Stimulated activated CD8-positive, alpha-beta memory T cell treated with anti-CD3 and anti-CD28 coated beads, Interleukin-4, amount 100 ng/mL, for 24 hours (primary cell): Measurements from ENCODE around the gene IGSF3.
"Not testable (repeated sequence)": the region's sequence is repeated elsewhere in the genome, so short reads cannot be mapped to it uniquely, and the experiment has no call there.

Experiments
- DNase-seq: peaks from one replicate; pipeline ENCODE4 v3.0.0-alpha.2; 2020; ENCODE audit warnings: low read depth

IGSF3 gene

GRCh38 chr1:116629441-116629840 is 38.1 kb downstream of the IGSF3 start:
- not testable (repeated sequence) for DNase-seq

GRCh38 chr1:116628448-116628847 is 39.1 kb downstream of the IGSF3 start:
- no peak for DNase-seq

- DNase-seq = not testable (repeated sequence)
These were observed 40.2 kb downstream of the IGSF3 start for GRCh38 chr1:116627357-116627756.

GRCh38 chr1:116626915-116627314 is 40.6 kb downstream of the IGSF3 start:
- DNase-seq = not testable (repeated sequence)

DNA sequence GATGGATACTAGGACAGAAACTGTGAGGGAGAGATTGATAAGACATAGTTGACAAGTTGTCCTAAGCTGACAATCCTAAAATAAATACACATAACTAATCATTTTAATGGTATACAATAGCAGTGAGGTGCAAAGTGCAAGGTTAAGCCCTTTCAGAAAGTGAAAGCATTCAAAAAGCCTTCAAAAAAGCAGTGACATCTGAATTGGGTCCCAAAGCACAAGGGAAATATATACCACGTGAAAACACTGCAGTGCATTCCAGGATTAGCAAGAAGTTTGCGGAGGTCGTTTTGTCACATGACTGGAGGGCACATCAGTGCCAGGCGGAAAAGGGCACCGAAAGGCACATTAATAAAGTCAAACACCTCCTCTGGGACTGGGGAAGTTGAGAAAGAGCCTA is 42.4 kb downstream of the IGSF3 start:
- DNase-seq = not testable (repeated sequence)

GRCh38 chr1:116624040-116624439 is 43.5 kb downstream of the IGSF3 start:
- no peak for DNase-seq

DNA sequence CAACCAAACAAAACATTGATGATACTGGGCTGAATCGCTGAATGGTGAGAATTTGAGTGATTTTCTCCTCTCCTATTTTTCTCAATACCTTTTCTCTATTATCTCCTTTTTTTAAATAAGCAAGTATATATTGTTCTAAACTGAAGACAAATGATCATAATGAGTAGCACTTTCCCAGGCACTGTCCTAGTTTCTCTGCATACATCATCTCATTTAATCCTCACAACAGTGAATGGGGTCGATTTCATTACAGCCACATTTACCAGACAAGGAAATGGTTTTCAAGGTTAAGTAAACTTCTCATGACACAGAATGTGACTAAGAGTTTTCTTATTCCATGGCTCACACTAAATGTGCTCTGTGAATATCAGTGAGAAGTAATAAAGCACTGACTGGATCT is 45.0 kb downstream of the IGSF3 start:
- not testable (repeated sequence) for DNase-seq

- not testable (repeated sequence) for DNase-seq
These were observed 45.8 kb downstream of the IGSF3 start for GRCh38 chr1:116621756-116622155.

DNA sequence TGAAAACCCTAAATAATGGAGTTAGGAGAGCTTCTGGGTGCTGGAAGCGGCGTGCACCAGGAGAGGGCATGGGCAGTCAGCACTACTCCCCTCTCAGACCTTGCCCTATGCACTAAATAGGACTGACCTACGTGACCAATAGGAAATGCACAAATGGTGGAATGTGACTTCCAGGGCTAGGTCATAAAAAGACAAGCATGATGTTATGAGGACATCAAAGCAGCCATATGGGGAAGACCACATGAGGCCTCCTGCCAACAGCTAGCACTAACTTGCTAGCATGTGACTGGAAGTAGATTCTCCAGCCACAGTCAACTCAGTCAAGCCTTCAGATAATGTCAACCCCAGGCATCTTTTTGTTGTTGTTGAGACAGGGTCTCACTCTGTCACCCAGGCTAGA is 47.1 kb downstream of the IGSF3 start:
- not testable (repeated sequence) for DNase-seq

- not testable (repeated sequence) for DNase-seq
These were observed 48.4 kb downstream of the IGSF3 start for GRCh38 chr1:116619106-116619505.

GRCh38 chr1:116617808-116618207 is 49.7 kb downstream of the IGSF3 start:
- DNase-seq = not testable (repeated sequence)

DNA sequence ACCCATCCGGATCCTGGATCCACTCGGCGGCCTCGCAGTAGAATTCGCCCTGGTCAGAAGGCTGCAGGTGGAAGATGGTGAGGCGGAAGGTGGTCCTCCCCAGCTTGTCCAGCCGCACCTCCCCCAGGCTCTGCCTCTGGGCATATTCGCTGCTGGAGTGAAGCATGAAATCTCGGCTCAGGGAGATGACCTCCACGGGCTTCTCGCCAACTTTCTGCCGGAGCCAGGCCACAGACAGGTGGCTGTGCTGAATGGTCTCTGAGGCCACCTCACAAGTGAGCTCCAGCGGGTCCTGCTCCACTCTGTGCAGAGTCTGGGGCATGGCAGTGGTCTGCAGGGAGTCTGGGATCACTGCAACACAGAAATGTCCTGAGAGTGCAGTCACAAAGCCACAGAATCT is 53.7 kb downstream of the IGSF3 start:
- DNase-seq = not testable (repeated sequence)

DNA sequence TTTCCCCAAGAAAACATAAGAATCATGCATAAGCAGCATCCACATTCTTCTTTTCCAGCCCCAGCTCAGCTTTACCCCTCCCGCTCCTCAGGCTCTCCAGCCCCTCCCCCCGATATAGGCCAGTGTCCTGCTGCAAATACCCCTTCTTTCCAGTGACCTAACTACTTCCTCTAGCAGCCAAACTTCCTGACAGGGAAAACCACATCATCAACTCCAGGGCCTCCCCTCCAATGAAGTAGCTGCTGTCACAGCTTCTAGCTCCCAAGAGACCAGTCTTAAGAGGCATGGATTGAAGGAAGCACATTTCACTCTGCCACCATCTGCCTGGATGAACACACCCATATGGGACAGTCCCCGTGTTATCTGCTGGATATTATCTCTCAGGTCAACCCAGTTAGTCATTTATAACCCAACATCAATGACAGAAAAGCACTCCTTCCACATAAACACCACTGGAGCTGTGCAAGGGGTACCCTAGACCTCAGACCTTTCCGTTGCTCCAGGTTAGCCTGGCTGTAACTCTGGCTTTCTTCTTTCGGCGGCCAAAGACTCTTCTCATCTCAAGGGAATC is 57.6 kb downstream of the IGSF3 start:
- DNase-seq = not testable (repeated sequence)

DNA sequence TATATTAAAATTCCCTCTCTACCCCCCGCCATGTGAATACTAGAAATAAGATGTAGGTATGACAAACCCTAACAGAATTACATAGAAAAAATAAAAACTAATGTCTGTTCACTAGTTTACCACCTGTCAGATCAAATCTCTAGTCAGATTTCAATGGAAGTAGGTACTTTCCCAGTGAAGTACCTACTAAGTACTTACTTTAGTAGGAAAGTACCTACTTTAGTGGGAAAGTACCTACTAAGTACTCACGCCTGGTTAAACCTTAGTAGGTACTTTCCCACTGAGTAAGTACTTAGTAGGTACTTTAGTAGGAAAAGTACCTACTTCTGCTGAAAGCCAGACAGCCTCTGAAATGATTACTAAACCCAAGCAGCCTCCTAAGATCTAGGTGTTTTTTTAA is 58.7 kb downstream of the IGSF3 start:
- DNase-seq = not testable (repeated sequence)

DNA sequence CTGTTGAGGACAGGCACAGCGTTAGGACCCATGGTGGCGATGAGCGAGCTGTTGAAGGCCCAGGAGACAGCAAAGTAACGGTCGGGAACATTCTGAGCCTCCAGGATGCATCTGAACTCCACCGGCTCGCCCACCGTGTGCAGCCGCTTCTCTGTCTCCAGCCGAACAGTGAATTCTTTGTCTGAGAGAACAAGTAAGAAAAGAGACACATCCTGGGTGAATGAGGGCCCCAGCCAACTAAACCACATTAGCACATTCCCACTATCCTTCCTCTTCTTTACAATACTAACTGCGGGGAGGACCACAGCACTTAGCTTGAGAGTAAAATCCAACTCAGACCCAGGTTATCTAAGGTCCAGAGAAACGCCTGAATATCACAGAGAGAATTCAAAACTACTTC is 59.4 kb downstream of the IGSF3 start:
- not testable (repeated sequence) for DNase-seq

- not testable (repeated sequence) for DNase-seq
These were observed 60.1 kb downstream of the IGSF3 start for GRCh38 chr1:116607463-116607862.

DNA sequence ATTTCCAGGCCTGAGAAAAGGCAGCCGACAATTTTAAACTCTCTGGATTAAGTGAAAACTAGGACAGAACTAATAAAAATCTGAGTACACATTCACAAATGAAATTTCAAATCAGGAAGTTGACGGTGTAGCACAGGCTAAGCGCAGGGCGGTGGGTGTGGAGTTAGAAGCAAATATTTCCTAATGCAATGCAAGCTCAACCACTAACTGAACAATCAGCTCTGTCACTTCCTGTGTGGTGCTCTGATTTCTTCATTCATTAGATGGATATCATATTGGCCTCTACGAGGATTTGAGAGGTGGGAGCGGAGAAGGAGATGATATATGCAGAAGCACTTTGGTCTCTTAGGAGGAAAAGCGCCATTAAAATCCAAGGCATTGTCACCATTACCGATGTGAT is 61.5 kb downstream of the IGSF3 start:
- not testable (repeated sequence) for DNase-seq

DNA sequence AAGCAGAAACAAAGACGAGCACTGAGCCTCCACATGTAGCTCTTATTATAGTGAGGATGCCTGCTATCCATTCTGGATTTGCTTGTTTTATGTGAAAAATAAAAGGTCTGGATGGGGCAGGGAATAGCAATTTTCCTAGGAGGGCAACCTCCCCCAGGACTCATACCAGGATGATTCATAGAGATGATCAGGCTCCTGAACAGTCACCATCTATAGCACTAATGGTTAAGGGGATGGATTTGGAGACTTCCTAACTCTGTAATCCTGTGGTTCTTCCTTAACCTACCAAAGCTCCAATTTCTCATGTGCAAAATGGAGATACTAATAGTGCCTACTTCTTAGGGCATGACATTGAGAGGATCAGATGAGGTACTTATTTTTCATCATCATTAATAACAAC is 62.2 kb downstream of the IGSF3 start:
- no peak for DNase-seq

GRCh38 chr1:116604408-116604807 is 63.1 kb downstream of the IGSF3 start:
- DNase-seq = not testable (repeated sequence)

GRCh38 chr1:116603646-116604045 is 63.9 kb downstream of the IGSF3 start:
- DNase-seq = not testable (repeated sequence)

DNA sequence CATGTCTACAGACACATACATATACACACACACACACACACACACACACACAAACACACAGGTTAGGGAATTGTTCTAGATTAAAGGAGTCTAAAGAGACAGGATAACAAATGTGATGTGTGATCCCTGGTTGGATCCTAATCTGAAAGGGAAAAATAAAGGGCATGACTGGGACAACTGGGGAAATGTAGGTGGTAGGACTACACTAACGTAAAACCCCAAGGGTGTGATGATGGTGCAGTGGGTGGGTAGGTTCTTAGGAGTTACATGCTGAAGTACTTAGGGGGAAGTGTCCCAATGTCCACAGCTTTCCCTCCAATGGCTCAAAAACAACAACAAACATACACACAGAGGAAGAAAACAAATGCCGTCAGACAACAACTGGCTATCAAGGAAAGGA is 68.2 kb downstream of the IGSF3 start:
- not testable (repeated sequence) for DNase-seq

DNA sequence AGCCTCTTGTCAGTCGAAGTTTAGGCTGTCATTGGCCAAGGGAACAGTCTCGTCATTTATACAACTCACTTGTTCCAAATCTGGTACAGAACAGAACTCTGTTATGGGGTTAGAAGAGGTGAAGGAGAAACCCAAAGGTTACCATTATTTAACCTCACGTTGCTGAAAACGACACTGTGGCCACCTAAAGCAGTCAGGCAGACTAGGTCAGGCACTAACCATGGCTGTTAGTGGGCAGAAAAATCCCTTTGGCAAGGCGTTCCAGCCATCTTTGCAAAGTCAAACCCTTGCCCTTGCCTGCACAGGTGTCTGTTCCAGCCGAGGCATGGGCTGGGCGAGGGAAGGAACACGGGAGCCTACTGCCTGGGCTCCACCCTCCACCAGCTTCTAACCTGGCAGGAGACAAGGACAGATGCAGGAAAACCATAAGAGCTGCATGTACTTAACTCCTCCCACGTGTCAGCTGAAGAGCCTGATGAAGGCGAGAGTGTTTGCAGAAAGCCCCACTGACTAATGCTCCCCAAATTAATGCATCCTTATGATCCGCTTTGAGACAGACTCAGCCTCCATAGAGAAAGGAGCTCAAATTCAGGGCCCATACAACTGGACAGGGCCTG is 69.0 kb downstream of the IGSF3 start:
- DNase-seq = not testable (repeated sequence)

- not testable (repeated sequence) for DNase-seq
These were observed 70.1 kb downstream of the IGSF3 start for GRCh38 chr1:116597388-116597787.

DNA sequence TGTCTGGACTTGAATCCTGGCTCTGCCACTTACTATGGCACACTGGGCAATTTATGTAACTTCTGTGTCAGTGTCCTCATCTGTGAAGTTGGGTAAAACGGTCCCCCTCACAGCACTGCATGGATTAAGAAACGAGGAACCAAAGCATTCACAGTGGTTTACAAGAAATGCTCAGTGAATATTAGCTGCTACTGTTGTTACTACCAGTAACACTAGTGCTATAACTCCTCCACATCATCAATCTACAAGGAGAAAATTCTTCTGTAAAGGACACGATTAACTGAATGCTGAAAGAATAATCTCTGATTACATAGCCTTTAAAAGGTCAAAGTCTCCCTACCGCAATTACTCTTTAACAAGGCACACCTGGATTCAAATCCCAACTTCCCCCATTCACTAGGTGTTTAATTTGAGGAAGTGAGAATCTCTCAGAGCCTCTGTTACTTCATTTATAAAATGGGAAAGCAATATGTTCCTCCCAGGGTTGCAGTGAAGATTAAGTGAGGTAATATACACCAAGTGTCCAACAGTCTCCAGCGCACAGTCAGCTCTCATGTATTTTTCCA is 70.7 kb downstream of the IGSF3 start:
- not testable (repeated sequence) for DNase-seq
